Inferior parietal cortex (tissue), 1 donor: Measurements from ENCODE around the gene NUCB2.

ENCODE experiments used
- DNase-seq: peaks from one replicate; pipeline ENCODE4 v3.0.0-alpha.2; 2016; ENCODE audit errors: extremely low spot score

NUCB2 gene

GRCh38 chr11:17331669-17332068 is 55.1 kb downstream of the NUCB2 start:
- DNase-seq = no peak

GRCh38 chr11:17333799-17334586 is 57.5 kb downstream of the NUCB2 start:
- no peak for DNase-seq

GRCh38 chr11:17343257-17343656 is 66.7 kb downstream of the NUCB2 start:
- no peak for DNase-seq

GRCh38 chr11:17343907-17344306 is 67.4 kb downstream of the NUCB2 start:
- no peak for DNase-seq

- DNase-seq = no peak
These were observed 71.1 kb downstream of the NUCB2 start for GRCh38 chr11:17347676-17348075.

GRCh38 chr11:17350455-17351171 is 74.1 kb downstream of the NUCB2 start:
- no peak for DNase-seq

GRCh38 chr11:17351172-17351509 is 74.6 kb downstream of the NUCB2 start:
- no peak for DNase-seq

GRCh38 chr11:17351510-17352176 is 75.1 kb downstream of the NUCB2 start, which contains the start of gene NCR3LG1:
TSS of gene NCR3LG1 (plus strand) at chr11:17351800. CDS start at chr11:17351970, 170 bp downstream.
- DNase-seq = peak; percentile 47

GRCh38 chr11:17352950-17353820 is 76.6 kb downstream of the NUCB2 start:
- DNase-seq = peak; percentile 57

GRCh38 chr11:17353821-17354600 is 77.5 kb downstream of the NUCB2 start:
- DNase-seq = peak; percentile 56

- peak; percentile 77 for DNase-seq
These were observed 78.1 kb downstream of the NUCB2 start for GRCh38 chr11:17354601-17354991.

- DNase-seq = no peak
These were observed 90.0 kb downstream of the NUCB2 start for GRCh38 chr11:17366495-17366894.

GRCh38 chr11:17368551-17368950 is 92.0 kb downstream of the NUCB2 start:
- DNase-seq = no peak

GRCh38 chr11:17369094-17369493 is 92.6 kb downstream of the NUCB2 start:
- DNase-seq = no peak

- no peak for DNase-seq
These were observed 93.2 kb downstream of the NUCB2 start for GRCh38 chr11:17369684-17370243.

- DNase-seq = no peak
These were observed 95.1 kb downstream of the NUCB2 start for GRCh38 chr11:17371614-17372013.

GRCh38 chr11:17375547-17375946 is 99.0 kb downstream of the NUCB2 start:
- DNase-seq = no peak

GRCh38 chr11:17376493-17376892 is 100.0 kb downstream of the NUCB2 start:
- no peak for DNase-seq

GRCh38 chr11:17378655-17379054 is 102.1 kb downstream of the NUCB2 start:
- no peak for DNase-seq

GRCh38 chr11:17379383-17380180 is 103.0 kb downstream of the NUCB2 start:
- no peak for DNase-seq
